HG03159 (cell line): ENCODE results near the gene KATNAL1.
"Not testable (repeated sequence)": the region's sequence is repeated elsewhere in the genome, so short reads cannot be mapped to it uniquely, and the experiment has no call there.

Source experiments
- ATAC-seq: cut with Tn5 transposase; IDR thresholded peaks from one replicate; pipeline ENCODE4 v1.9.1; 2021; ENCODE audit warnings: mild to moderate bottlenecking, moderate library complexity; ENCODE audit not compliant: unreplicated experiment

KATNAL1 gene

GRCh38 chr13:30222254-30222653 lies 85.1 kb downstream of the KATNAL1 start:
- ATAC-seq = no peak

GRCh38 chr13:30216111-30216510 lies 91.2 kb downstream of the KATNAL1 start:
- no peak for ATAC-seq

GRCh38 chr13:30212256-30212655 lies 95.1 kb downstream of the KATNAL1 start:
- ATAC-seq = no peak

GRCh38 chr13:30211745-30212144 lies 95.6 kb downstream of the KATNAL1 start:
- ATAC-seq = no peak

- no peak for ATAC-seq
Observed at GRCh38 chr13:30204564-30204963, 102.8 kb downstream of the KATNAL1 start.

- ATAC-seq = no peak
Observed at GRCh38 chr13:30196025-30196424, 111.3 kb downstream of the KATNAL1 start.

GRCh38 chr13:30194906-30195305 lies 112.4 kb downstream of the KATNAL1 start:
- ATAC-seq = no peak

GRCh38 chr13:30193279-30194234 lies 113.8 kb downstream of the KATNAL1 start:
- ATAC-seq = no peak

GRCh38 chr13:30192320-30193093 lies 114.8 kb downstream of the KATNAL1 start:
- no peak for ATAC-seq

GRCh38 chr13:30191491-30192100 lies 115.8 kb downstream of the KATNAL1 start:
- no peak for ATAC-seq

GRCh38 chr13:30186634-30187415 lies 120.5 kb downstream of the KATNAL1 start:
- ATAC-seq = no peak

GRCh38 chr13:30181888-30182651 lies 125.3 kb downstream of the KATNAL1 start:
- ATAC-seq = no peak

- ATAC-seq = no peak
Observed at GRCh38 chr13:30179597-30180276, 127.6 kb downstream of the KATNAL1 start.

GRCh38 chr13:30178976-30179375 lies 128.4 kb downstream of the KATNAL1 start:
- no peak for ATAC-seq

GRCh38 chr13:30175166-30175565 lies 132.2 kb downstream of the KATNAL1 start:
- no peak for ATAC-seq

- ATAC-seq = not testable (repeated sequence)
Observed at GRCh38 chr13:30174250-30174649, 133.1 kb downstream of the KATNAL1 start.

- ATAC-seq = no peak
Observed at GRCh38 chr13:30173303-30173610, 134.1 kb downstream of the KATNAL1 start.

GRCh38 chr13:30172593-30173302 lies 134.6 kb downstream of the KATNAL1 start:
- no peak for ATAC-seq

- no peak for ATAC-seq
Observed at GRCh38 chr13:30170569-30170968, 136.8 kb downstream of the KATNAL1 start.
